Measurements from ENCODE around the gene BDNF. TPM values are rescaled to one million over a fixed set of nuclear protein-coding genes. Genes with fewer than 3 reads are reported as not detected.

BDNF gene
- total and polyA plus RNA-seq, 2 of the 8 experiments (the other 6 are each of a cell fraction or from before 2014, with no cell fraction given): 2.4 to 5.4 TPM

GRCh38 chr11:27702811-27703210 is 2.6 kb upstream of the BDNF start (continued):
- no peak for TF ChIP-seq EZH2 (IDR thresholded peaks at IDR 0.05; ENCODE audit: low read depth, low read length, severe bottlenecking)
- no peak for TF ChIP-seq TAF1 (IDR thresholded peaks at IDR 0.05; ENCODE audit: low read depth, low read length)
- TF ChIP-seq SP1 (IDR thresholded peaks at IDR 0.05; ENCODE audit: low read depth, low read length): no peak
- TF ChIP-seq YY1 (IDR thresholded peaks at IDR 0.05; ENCODE audit: low read depth, low read length): no peak
- TF ChIP-seq MAFK (IDR thresholded peaks at IDR 0.05; ENCODE audit: low read depth, low read length): no peak
